ENCODE measurements around the gene HHATL. TPM values are rescaled to one million over a fixed set of nuclear protein-coding genes. Genes with fewer than 3 reads are reported as not detected.
"Not testable (repeated sequence)": the region's sequence is repeated elsewhere in the genome, so short reads cannot be mapped to it uniquely, and the experiment has no call there.

Gene HHATL
- polyA plus RNA-seq, 1 experiment, result not detected

GRCh38 chr3:42728668-42729364 lies 26.2 kb upstream of the HHATL start:
- no peak overlapping the region for H3K27ac ChIP-seq (ENCODE audit: low read depth, low read length)
- H3K9me3 ChIP-seq (ENCODE audit: control insufficient read depth, insufficient read depth, low read length), result no peaks in the 10 kb centered on the region
- TF ChIP-seq, protein P1, sequence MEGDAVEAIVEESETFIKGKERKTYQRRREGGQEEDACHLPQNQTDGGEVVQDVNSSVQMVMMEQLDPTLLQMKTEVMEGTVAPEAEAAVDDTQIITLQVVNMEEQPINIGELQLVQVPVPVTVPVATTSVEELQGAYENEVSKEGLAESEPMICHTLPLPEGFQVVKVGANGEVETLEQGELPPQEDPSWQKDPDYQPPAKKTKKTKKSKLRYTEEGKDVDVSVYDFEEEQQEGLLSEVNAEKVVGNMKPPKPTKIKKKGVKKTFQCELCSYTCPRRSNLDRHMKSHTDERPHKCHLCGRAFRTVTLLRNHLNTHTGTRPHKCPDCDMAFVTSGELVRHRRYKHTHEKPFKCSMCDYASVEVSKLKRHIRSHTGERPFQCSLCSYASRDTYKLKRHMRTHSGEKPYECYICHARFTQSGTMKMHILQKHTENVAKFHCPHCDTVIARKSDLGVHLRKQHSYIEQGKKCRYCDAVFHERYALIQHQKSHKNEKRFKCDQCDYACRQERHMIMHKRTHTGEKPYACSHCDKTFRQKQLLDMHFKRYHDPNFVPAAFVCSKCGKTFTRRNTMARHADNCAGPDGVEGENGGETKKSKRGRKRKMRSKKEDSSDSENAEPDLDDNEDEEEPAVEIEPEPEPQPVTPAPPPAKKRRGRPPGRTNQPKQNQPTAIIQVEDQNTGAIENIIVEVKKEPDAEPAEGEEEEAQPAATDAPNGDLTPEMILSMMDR (IDR thresholded peaks at IDR 0.05; ENCODE audit: low read depth, low read length), result no peak
- ChIA-PET CTCF (no interaction called here), POLR2A (no interaction called here)
- H3K4me3 ChIP-seq (ENCODE audit: low read depth, low read length), result no peak overlapping the region
- DNase-seq (ENCODE audit: low read depth, low spot score), result no peak
- H3K27me3 ChIP-seq (ENCODE audit: control insufficient read depth, insufficient read depth, low read length), result peaks cover 18% of the 10 kb centered on the region

DNA sequence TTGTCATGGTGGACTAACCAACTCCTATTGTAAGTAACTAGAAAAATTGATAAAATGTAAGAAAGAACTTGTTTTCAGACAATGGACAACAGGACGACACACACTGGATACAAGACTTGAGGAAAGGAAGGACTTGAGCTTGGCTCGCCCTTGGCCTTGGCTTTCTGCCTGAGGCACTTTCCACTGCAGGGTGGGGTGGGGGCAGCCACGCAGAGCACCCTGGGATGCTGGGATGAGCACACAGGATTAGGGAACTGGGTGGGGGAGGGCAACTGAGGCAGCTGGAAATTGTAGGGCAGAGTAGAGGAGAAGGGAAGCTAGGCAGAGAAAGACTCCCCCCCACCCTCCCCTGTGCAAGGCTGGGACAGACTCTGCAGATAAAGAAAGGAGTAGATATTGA lies 25.5 kb upstream of the HHATL start:
- H3K4me3 ChIP-seq (ENCODE audit: low read depth, low read length), result no peak overlapping the region
- H3K27me3 ChIP-seq (ENCODE audit: control insufficient read depth, insufficient read depth, low read length), result peaks cover 18% of the 10 kb centered on the region
- H3K27ac ChIP-seq (ENCODE audit: low read depth, low read length), result no peak overlapping the region
- ChIA-PET CTCF (no interaction called here), POLR2A (no interaction called here)
- DNase-seq (ENCODE audit: low read depth, low spot score), result no peak
- H3K9me3 ChIP-seq (ENCODE audit: control insufficient read depth, insufficient read depth, low read length), result no peaks in the 10 kb centered on the region
- TF ChIP-seq, protein P1 (IDR thresholded peaks at IDR 0.05; ENCODE audit: low read depth, low read length), result no peak

DNA sequence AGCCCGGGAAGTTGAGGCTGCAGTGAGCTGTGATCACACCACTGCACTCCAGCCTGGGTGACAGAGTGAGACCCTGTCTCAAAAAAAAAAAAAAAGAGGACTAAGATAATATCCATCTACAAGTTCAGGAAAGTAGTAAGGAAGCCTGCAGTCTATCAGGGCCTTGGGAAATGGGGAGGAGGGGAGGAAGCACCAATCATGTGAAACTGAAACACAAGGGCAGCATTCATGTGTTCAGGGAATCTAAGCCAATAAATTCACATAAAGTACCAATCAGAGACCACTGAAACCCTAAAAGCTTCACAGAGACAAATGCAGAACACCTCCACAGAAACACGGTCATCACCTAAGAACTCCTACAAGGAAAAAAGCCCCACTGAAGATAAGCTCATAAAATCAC lies 22.9 kb upstream of the HHATL start:
- POLR2A ChIA-PET, result no interaction called here
- no peak overlapping the region for H3K27ac ChIP-seq (ENCODE audit: low read depth, low read length)
- peaks cover 22% of the 10 kb centered on the region for H3K27me3 ChIP-seq (ENCODE audit: control insufficient read depth, insufficient read depth, low read length)
- no peak for DNase-seq (ENCODE audit: low read depth, low spot score)
- CTCF ChIA-PET, result no interaction called here
- H3K9me3 ChIP-seq (ENCODE audit: control insufficient read depth, insufficient read depth, low read length), result no peaks in the 10 kb centered on the region
- TF ChIP-seq, protein P1 (IDR thresholded peaks at IDR 0.05; ENCODE audit: low read depth, low read length), result no peak
- H3K4me3 ChIP-seq (ENCODE audit: low read depth, low read length), result no peak overlapping the region

DNA sequence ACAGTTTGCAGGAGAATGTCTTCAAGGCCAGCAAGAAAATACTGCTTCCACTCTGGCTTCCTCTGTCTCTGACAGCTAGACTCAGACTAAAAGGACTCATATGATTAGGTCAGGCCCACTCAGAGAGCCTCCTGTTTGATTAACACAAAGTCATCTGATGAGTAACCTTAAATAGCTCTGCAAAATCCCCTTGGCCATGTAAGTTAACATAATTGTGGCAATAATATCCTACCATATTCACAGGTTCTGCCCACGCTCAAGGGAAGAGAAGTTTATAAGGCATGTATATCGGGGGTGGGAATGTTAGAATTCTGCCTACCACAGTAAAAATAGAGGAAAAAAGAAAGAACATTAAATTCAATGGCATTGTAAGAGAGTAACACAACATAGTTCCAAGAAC lies 20.6 kb upstream of the HHATL start:
- Histone ChIP-seq H3K27ac (ENCODE audit: low read depth, low read length) (no peak overlapping the region), H3K9me3 (ENCODE audit: control insufficient read depth, insufficient read depth, low read length) (no peaks in the 10 kb centered on the region), H3K4me3 (ENCODE audit: low read depth, low read length) (no peak overlapping the region), H3K27me3 (ENCODE audit: control insufficient read depth, insufficient read depth, low read length) (peaks cover 23% of the 10 kb centered on the region)
- ChIA-PET POLR2A (no interaction called here), CTCF (interaction anchor here (2.2 kb wide), 1 partner anchor 22 kb away, joined by 12 read pairs; no protein-coding TSS in a partner anchor)
- no peak for DNase-seq (ENCODE audit: low read depth, low spot score)
- TF ChIP-seq, protein P1 (IDR thresholded peaks at IDR 0.05; ENCODE audit: low read depth, low read length), result no peak

- DNase-seq (ENCODE audit: low read depth, low spot score); POLR2A ChIA-PET; H3K9me3 ChIP-seq (ENCODE audit: control insufficient read depth, insufficient read depth, low read length); H3K4me3 ChIP-seq (ENCODE audit: low read depth, low read length); H3K27ac ChIP-seq (ENCODE audit: low read depth, low read length): not testable (repeated sequence)
- peaks cover 23% of the 10 kb centered on the region for H3K27me3 ChIP-seq (ENCODE audit: control insufficient read depth, insufficient read depth, low read length)
- CTCF ChIA-PET, result interaction anchor here (2.2 kb wide), 1 partner anchor 22 kb away, joined by 12 read pairs; no protein-coding TSS in a partner anchor
These were observed 19.8 kb upstream of the HHATL start for GRCh38 chr3:42722442-42722841.

Data from AG04450 (cell line).